Keratinocyte (primary cell): ENCODE data around the gene IRF9.

Experiments
- EZH2 ChIP-seq: IDR thresholded peaks from one replicate; pipeline ENCODE4 v1.6.1; 2012; ENCODE audit warnings: inconsistent platforms, mild to moderate bottlenecking, low read length, moderate library complexity
- TF ChIP-seq, protein P1 (sequence below), 3 experiments: IDR thresholded peaks in 1 of 3; conservative IDR thresholded peaks in 1 of 3; optimal IDR thresholded peaks in 1 of 3; 2 replicates in 2 of 3; 3 replicates in 1 of 3; pipeline versions ENCODE3 to v1.5.1; 2011; ENCODE audit warnings: low read length in 3 of 3, mild to moderate bottlenecking in 3 of 3, moderate library complexity in 2 of 3, control low read depth in 1 of 3, inconsistent platforms in 1 of 3; ENCODE audit not compliant: insufficient read depth in 2 of 3; ENCODE audit errors: extremely low read depth in 1 of 3

- TF ChIP-seq, protein P1, sequence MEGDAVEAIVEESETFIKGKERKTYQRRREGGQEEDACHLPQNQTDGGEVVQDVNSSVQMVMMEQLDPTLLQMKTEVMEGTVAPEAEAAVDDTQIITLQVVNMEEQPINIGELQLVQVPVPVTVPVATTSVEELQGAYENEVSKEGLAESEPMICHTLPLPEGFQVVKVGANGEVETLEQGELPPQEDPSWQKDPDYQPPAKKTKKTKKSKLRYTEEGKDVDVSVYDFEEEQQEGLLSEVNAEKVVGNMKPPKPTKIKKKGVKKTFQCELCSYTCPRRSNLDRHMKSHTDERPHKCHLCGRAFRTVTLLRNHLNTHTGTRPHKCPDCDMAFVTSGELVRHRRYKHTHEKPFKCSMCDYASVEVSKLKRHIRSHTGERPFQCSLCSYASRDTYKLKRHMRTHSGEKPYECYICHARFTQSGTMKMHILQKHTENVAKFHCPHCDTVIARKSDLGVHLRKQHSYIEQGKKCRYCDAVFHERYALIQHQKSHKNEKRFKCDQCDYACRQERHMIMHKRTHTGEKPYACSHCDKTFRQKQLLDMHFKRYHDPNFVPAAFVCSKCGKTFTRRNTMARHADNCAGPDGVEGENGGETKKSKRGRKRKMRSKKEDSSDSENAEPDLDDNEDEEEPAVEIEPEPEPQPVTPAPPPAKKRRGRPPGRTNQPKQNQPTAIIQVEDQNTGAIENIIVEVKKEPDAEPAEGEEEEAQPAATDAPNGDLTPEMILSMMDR (optimal IDR thresholded peaks at IDR 0.05 in 1 of 3, IDR thresholded peaks at IDR 0.05 in 1 of 3, conservative IDR thresholded peaks at IDR 0.05 in 1 of 3; ENCODE audit: extremely low read depth in 1 of 3, insufficient read depth in 2 of 3, low read length in 3 of 3), result no peak
- no peak for TF ChIP-seq EZH2
These were observed 28.9 kb upstream of the IRF9 start for GRCh38 chr14:24132061-24132685.
